ENCODE results near the gene KAZALD1.

The KAZALD1 gene

DNA sequence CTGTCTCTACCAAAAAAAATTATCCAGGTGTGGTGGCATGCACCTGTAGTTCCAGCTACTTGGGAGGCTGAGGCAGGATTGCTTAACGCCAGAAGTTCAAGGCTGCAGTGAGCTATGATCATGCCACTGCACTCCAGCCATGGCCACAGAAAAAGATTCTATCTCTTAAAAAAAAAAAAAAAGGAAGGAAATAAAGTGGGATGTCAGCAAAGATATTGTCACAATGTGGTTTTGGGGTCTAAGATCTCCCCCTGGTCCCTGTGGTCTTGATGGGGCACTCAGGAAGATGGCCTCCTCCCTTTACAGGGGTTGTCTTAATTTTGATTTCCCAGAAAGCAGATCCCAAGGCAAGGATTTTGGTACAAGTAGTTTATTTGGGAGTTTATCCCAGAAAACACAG, 7.4 kb upstream of the KAZALD1 start:
- Histone ChIP-seq H3K27ac (ENCODE audit: low read depth, low read length) (no peak overlapping the region), H3K4me3 (ENCODE audit: low read depth in 1 of 2, low read length in 2 of 2) (no peak overlapping the region), H3K4me1 (ENCODE audit: insufficient read depth, low read length) (no peaks in the 10 kb centered on the region), H3K9me3 (ENCODE audit: low read length) (no peaks in the 10 kb centered on the region), H3K36me3 (ENCODE audit: insufficient read depth, low read length) (no peaks in the 10 kb centered on the region), H3K27me3 (ENCODE audit: control insufficient read depth in 1 of 2, insufficient read depth in 2 of 2, low read length in 2 of 2) (peaks cover 17 to 29% of the 10 kb centered on the region in 2 donors), H3K9ac (ENCODE audit: low read length) (no peak overlapping the region)

DNA sequence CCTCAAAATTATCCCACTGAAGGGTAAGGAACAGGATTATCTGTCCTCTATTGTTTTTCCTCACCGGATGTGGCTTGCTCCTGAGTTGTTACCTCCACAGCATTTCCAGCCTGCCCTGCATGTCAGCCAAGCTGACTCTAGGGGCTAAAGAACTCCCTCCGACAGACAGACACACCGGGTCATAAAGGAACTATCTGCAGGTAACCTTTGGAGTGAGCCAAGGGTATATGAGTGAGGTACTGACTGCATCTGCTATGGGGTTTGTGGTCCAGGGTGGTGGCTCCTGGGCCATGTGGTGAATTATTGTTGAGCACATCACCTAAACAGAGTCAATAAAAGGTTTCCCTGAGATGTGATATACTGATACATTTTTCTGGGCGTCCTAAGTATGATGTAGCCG, 6.9 kb upstream of the KAZALD1 start:
- no peak overlapping the region for H3K4me3 ChIP-seq (ENCODE audit: low read depth in 1 of 2, low read length in 2 of 2)
- peaks cover under 1% of the 10 kb centered on the region for H3K4me1 ChIP-seq (ENCODE audit: insufficient read depth, low read length)
- H3K36me3 ChIP-seq (ENCODE audit: insufficient read depth, low read length), result no peaks in the 10 kb centered on the region
- H3K27ac ChIP-seq (ENCODE audit: low read depth, low read length), result no peak overlapping the region
- no peaks in the 10 kb centered on the region for H3K9me3 ChIP-seq (ENCODE audit: low read length)
- peaks cover 11 to 24% of the 10 kb centered on the region in 2 donors for H3K27me3 ChIP-seq (ENCODE audit: control insufficient read depth in 1 of 2, insufficient read depth in 2 of 2, low read length in 2 of 2)
- H3K9ac ChIP-seq (ENCODE audit: low read length), result no peak overlapping the region

DNA sequence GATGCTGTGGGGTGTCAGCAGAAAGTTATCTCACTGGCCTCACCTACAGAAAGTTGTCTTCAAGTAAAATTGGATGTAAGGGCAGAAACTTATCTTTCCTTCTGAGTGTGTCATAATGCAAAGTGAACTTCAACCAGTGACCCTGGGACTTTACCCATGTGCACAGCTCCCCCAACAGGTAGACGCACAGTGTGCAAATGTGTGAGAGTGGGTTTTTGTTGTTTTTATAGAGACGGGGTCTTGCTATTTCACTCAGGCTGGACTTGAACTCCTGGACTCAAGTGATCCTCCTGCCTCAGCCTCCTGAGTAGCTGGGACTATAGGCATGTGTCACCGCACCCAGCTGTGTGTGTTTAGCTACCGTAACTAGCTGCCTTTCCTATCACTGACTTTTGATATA, 6.4 kb upstream of the KAZALD1 start:
- H3K4me3 ChIP-seq (ENCODE audit: low read depth in 1 of 2, low read length in 2 of 2), result no peak overlapping the region
- H3K9me3 ChIP-seq (ENCODE audit: low read length), result no peaks in the 10 kb centered on the region
- H3K27ac ChIP-seq (ENCODE audit: low read depth, low read length), result no peak overlapping the region
- H3K9ac ChIP-seq (ENCODE audit: low read length), result no peak overlapping the region
- H3K4me1 ChIP-seq (ENCODE audit: insufficient read depth, low read length), result peaks cover 5% of the 10 kb centered on the region
- H3K27me3 ChIP-seq (ENCODE audit: control insufficient read depth in 1 of 2, insufficient read depth in 2 of 2, low read length in 2 of 2), result peaks cover 8 to 19% of the 10 kb centered on the region in 2 donors
- H3K36me3 ChIP-seq (ENCODE audit: insufficient read depth, low read length), result no peaks in the 10 kb centered on the region

DNA sequence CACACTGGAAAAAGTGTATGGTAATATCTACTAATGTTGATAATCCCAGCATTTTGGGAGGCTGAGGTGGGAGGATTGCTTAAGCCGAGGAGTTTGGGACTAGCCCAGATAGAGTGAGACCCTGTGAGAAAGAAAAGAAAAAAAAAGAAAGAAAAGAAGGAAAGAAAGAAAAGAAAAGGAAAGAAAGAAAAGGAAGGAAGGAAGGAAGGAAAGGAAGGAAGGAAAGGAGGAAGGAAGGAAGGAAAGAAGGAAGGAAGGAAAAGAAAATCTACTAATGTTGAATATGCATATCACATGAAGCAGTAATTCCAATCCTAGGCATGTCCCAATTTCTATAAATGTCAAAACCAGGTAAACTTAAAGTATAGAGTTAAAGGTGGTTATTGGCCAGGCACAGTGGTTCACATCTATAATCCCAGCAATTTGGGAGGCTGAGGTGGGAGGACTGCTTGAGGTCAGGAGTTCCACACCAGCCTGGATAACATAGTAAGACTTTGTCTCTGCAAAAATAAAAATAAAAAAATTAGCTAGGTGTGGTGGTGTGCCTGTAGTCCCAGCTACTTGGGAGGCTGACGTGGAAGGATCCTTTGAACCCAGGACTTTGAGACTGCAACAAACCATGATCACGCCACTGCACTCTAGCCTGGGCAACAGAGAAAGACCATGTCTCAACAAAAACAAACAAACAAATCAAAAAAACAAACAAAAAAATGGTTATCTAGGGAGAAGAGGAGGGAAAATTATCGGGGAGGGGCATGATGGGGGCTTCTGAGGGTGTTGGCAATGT, 5.2 kb upstream of the KAZALD1 start:
- no peak overlapping the region for H3K4me3 ChIP-seq (ENCODE audit: low read depth in 1 of 2, low read length in 2 of 2)
- H3K27ac ChIP-seq (ENCODE audit: low read depth, low read length), result no peak overlapping the region
- peaks cover 0 to 7% of the 10 kb centered on the region in 2 donors for H3K27me3 ChIP-seq (ENCODE audit: control insufficient read depth in 1 of 2, insufficient read depth in 2 of 2, low read length in 2 of 2)
- no peaks in the 10 kb centered on the region for H3K9me3 ChIP-seq (ENCODE audit: low read length)
- no peaks in the 10 kb centered on the region for H3K36me3 ChIP-seq (ENCODE audit: insufficient read depth, low read length)
- H3K4me1 ChIP-seq (ENCODE audit: insufficient read depth, low read length), result peaks cover 9% of the 10 kb centered on the region
- no peak overlapping the region for H3K9ac ChIP-seq (ENCODE audit: low read length)

DNA sequence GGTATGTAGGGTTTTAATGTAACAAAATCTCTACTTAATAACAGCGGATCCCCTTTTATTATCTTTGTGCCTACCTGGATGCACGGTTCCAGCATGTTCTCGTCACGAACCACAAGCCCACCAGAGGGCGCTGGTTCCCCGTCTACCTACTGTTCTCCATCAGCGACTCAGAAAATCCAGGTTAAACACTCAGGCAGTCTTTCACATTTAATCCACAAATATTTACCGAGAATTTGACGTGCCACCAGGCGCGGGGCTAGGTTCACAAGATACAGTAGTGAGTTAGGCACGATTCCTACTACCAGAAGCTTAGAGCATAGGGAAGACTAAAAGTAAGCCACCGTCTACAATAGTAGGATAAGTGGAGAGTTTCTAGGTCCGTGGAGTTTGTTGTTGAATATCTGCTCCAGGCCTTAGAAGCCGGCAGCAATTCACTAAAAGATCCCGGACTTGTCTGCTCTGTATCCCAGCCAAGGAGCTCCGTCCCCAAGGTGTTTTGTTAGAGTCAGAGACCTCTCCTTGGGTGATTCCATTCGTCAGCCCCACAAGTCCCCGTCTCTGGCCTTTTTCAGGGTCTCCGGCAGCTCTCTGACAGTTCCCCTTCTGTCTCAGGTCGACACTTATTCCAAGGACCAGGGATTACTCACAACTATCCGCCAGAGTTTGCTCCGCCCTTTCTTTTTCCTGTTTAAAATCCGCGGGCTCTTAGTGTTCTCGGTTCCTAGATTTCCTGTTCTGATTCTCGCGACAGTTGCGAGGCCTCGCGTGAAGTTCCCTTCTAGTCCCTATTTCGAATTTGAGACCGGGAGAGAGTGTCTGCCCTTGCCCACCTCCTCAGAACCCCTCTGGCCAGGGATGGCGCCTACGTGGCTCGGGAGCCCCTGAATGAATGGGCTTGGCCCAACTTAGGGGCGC, 1.5 kb upstream of the KAZALD1 start:
- H3K9ac ChIP-seq (ENCODE audit: low read length), result peak overlapping the region; percentile 57
- H3K36me3 ChIP-seq (ENCODE audit: insufficient read depth, low read length), result no peaks in the 10 kb centered on the region
- H3K9me3 ChIP-seq (ENCODE audit: low read length), result no peaks in the 10 kb centered on the region
- peaks cover 13 to 33% of the 10 kb centered on the region in 2 donors for H3K27me3 ChIP-seq (ENCODE audit: control insufficient read depth in 1 of 2, insufficient read depth in 2 of 2, low read length in 2 of 2)
- peak overlapping the region; percentile 98 for H3K27ac ChIP-seq (ENCODE audit: low read depth, low read length)
- peak overlapping the region; percentile 95 to 99 for H3K4me3 ChIP-seq (ENCODE audit: low read depth in 1 of 2, low read length in 2 of 2)
- peaks cover 31% of the 10 kb centered on the region for H3K4me1 ChIP-seq (ENCODE audit: insufficient read depth, low read length)

DNA sequence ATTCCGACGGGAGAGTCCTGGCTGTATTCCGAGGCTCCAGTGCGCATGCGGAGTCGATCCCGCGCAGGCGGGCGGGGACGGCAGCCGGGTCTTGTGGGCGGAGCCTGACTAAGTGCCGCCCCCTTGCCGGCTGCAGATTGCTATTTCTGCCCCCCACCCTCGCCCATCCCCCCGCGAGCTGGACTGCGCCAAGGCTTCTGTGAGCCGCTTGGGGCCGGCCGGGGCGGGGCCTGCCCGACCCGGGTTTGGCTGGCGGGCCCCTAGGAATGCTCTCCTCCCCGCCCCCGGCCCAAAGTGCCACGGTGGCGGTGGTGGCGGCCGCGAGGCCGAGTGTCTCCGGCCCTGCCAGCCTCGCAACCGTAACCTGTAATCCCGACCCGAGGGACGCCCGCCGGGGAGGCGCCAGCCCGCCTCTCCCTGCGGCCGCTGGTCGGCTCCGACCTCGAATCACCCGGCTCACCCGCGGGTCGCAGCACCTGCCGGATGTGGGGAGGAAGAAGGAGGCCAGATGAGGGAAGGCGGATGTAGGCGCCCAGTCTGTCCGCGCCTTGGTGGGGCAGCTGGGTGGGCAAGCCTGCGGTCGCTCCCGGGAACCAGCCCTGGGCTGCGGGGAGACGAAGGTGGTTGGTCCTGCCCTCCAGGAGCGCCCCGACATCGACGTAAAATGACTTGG, 702 bp upstream of the KAZALD1 start:
- peaks cover 38% of the 10 kb centered on the region for H3K4me1 ChIP-seq (ENCODE audit: insufficient read depth, low read length)
- peaks cover 21 to 39% of the 10 kb centered on the region in 2 donors for H3K27me3 ChIP-seq (ENCODE audit: control insufficient read depth in 1 of 2, insufficient read depth in 2 of 2, low read length in 2 of 2)
- peak overlapping the region; percentile 57 for H3K9ac ChIP-seq (ENCODE audit: low read length)
- peak overlapping the region; percentile 98 for H3K27ac ChIP-seq (ENCODE audit: low read depth, low read length)
- H3K4me3 ChIP-seq (ENCODE audit: low read depth in 1 of 2, low read length in 2 of 2), result peak overlapping the region; percentile 95 to 99
- no peaks in the 10 kb centered on the region for H3K36me3 ChIP-seq (ENCODE audit: insufficient read depth, low read length)
- no peaks in the 10 kb centered on the region for H3K9me3 ChIP-seq (ENCODE audit: low read length)

DNA sequence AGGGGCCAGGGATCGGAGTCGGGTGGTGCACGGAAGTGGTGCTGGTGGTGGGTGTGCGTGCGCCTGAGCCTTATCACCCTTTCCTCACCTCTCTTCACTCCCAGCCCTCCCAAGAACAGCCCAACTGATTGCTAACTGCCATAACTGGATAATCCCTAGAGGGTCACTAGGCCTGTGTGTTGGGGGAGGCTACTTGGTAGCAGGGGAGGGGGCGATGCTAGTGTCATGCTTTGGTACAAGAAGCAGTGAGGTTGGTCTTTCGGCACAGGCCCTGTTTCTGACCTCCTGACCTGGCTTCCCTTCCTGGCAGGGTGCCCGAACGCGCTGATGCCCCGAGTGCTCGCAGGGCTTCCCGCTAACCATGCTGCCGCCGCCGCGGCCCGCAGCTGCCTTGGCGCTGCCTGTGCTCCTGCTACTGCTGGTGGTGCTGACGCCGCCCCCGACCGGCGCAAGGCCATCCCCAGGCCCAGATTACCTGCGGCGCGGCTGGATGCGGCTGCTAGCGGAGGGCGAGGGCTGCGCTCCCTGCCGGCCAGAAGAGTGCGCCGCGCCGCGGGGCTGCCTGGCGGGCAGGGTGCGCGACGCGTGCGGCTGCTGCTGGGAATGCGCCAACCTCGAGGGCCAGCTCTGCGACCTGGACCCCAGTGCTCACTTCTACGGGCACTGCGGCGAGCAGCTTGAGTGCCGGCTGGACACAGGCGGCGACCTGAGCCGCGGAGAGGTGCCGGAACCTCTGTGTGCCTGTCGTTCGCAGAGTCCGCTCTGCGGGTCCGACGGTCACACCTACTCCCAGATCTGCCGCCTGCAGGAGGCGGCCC, 652 bp downstream of the KAZALD1 start:
- H3K36me3 ChIP-seq (ENCODE audit: insufficient read depth, low read length), result no peaks in the 10 kb centered on the region
- H3K4me3 ChIP-seq (ENCODE audit: low read depth in 1 of 2, low read length in 2 of 2), result peak overlapping the region; percentile 33 to 99
- H3K27ac ChIP-seq (ENCODE audit: low read depth, low read length), result no peak overlapping the region
- H3K9me3 ChIP-seq (ENCODE audit: low read length), result no peaks in the 10 kb centered on the region
- peaks cover 49% of the 10 kb centered on the region for H3K4me1 ChIP-seq (ENCODE audit: insufficient read depth, low read length)
- H3K9ac ChIP-seq (ENCODE audit: low read length), result no peak overlapping the region
- peaks cover 32 to 50% of the 10 kb centered on the region in 2 donors for H3K27me3 ChIP-seq (ENCODE audit: control insufficient read depth in 1 of 2, insufficient read depth in 2 of 2, low read length in 2 of 2)

DNA sequence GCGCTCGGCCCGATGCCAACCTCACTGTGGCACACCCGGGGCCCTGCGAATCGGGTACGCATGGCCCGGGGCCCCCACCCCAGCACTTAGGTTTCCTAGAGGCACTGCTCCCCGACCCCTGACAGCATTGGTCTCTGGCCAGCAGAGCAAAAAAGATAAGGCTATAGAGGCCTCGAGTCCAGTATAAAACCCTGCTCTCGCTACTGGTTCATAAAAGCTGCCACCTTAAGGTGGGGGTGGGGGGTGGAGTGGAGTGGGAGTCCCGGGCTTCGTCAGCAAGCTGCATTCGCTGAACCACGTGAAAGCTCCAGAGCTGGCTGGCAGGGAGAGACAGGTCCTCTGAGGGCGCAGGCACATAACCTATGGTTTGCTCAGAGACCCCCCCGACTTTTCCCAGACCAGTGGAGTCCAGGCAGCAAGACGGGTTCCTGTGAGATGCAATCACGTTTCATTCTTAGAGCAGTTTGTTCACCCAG, 1.3 kb downstream of the KAZALD1 start:
- Histone ChIP-seq H3K27me3 (ENCODE audit: control insufficient read depth in 1 of 2, insufficient read depth in 2 of 2, low read length in 2 of 2) (peaks cover 34 to 51% of the 10 kb centered on the region in 2 donors), H3K4me1 (ENCODE audit: insufficient read depth, low read length) (peaks cover 52% of the 10 kb centered on the region), H3K9me3 (ENCODE audit: low read length) (no peaks in the 10 kb centered on the region), H3K4me3 (ENCODE audit: low read depth in 1 of 2, low read length in 2 of 2) (peak overlapping the region in 1 of 2 donors; percentile 99), H3K9ac (ENCODE audit: low read length) (no peak overlapping the region), H3K27ac (ENCODE audit: low read depth, low read length) (no peak overlapping the region), H3K36me3 (ENCODE audit: insufficient read depth, low read length) (no peaks in the 10 kb centered on the region)

DNA sequence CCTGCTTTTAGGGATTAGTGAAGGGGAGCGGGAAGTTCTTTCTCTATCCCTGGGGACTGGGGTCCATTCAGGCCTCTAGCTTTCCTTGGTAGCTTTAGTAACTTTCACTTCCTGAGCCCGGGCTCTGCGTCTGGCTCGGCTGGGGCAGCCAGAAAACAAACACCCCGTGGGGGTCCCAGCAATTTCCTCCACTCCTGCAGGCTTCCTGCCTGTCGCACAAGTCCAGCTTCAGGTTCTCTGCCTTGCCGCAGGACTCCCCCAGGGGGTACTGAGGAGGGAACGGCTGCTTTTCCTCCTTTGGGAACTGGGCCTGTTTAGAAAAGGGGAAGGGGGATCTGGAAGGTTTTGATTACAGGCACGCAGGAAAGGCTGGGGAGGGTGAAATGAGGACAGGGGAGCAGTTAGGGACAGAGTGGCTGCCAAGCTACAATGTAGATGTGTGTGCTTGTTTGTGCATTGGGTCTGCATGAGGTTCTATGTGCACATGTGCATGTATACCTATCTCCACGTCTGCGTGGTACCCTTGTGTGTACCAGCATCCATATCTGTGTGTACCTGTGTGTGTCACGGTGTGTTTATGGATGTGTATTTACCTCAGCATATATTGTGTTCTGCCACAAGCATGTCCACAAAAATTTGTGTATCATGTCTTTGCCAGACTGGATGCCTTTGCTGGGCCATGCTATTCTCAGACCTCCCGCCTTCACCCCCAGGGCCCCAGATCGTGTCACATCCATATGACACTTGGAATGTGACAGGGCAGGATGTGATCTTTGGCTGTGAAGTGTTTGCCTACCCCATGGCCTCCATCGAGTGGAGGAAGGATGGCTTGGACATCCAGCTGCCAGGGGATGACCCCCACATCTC, 2.0 kb downstream of the KAZALD1 start:
- no peak overlapping the region for H3K27ac ChIP-seq (ENCODE audit: low read depth, low read length)
- H3K4me1 ChIP-seq (ENCODE audit: insufficient read depth, low read length), result peaks cover 52% of the 10 kb centered on the region
- no peak overlapping the region for H3K4me3 ChIP-seq (ENCODE audit: low read depth in 1 of 2, low read length in 2 of 2)
- no peaks in the 10 kb centered on the region for H3K9me3 ChIP-seq (ENCODE audit: low read length)
- no peak overlapping the region for H3K9ac ChIP-seq (ENCODE audit: low read length)
- peaks cover 34 to 51% of the 10 kb centered on the region in 2 donors for H3K27me3 ChIP-seq (ENCODE audit: control insufficient read depth in 1 of 2, insufficient read depth in 2 of 2, low read length in 2 of 2)
- no peaks in the 10 kb centered on the region for H3K36me3 ChIP-seq (ENCODE audit: insufficient read depth, low read length)

Data from muscle layer of colon (tissue), 2 donors.